Measurements from ENCODE around the gene SECTM1. TPM values are rescaled to one million over a fixed set of nuclear protein-coding genes. Genes with fewer than 3 reads are reported as not detected.

The SECTM1 gene
- total and polyA plus RNA-seq, 9 of the 15 experiments (the other 6 are each of a cell fraction or from before 2014, with no cell fraction given) = 0.11 to 0.46 (median 0.18) TPM; not detected in 6

DNA sequence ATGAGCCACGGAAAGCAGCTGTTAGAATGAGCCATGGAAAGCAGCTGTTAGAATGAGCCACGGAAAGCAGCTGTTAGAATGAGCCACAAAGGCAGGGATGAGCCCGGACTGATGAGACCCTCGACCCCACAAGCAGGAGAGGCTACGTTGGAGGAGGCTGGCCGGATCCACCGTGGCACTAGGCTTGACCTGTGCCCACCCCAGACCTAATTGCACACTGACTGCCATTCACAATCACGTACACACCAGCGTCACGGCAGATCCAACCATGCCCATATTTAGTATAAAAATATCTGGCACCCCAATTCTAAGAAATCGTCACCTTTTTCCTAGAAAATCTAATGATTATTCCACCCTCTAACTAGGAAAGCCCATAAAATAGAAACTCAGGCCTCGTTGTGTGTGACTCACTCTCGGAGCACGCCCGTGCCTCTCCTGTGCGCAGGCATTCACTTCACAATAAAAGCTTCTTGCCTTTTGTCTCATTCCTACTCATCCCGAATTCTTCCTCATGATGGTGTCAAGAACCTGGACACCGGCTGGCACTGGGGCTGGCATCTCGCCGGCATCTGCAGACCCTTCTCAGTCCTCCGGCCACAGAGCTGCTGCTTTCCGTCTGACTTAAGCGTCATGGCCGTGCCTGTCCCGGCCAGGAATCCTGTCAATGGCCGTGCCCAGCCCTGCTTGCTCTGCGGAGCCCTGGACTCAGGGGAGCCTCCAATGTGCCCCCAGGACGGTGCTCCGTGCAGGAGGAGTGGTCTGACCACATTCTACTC lies 5.5 kb upstream of the SECTM1 start (continued):
- TF ChIP-seq, protein P1, sequence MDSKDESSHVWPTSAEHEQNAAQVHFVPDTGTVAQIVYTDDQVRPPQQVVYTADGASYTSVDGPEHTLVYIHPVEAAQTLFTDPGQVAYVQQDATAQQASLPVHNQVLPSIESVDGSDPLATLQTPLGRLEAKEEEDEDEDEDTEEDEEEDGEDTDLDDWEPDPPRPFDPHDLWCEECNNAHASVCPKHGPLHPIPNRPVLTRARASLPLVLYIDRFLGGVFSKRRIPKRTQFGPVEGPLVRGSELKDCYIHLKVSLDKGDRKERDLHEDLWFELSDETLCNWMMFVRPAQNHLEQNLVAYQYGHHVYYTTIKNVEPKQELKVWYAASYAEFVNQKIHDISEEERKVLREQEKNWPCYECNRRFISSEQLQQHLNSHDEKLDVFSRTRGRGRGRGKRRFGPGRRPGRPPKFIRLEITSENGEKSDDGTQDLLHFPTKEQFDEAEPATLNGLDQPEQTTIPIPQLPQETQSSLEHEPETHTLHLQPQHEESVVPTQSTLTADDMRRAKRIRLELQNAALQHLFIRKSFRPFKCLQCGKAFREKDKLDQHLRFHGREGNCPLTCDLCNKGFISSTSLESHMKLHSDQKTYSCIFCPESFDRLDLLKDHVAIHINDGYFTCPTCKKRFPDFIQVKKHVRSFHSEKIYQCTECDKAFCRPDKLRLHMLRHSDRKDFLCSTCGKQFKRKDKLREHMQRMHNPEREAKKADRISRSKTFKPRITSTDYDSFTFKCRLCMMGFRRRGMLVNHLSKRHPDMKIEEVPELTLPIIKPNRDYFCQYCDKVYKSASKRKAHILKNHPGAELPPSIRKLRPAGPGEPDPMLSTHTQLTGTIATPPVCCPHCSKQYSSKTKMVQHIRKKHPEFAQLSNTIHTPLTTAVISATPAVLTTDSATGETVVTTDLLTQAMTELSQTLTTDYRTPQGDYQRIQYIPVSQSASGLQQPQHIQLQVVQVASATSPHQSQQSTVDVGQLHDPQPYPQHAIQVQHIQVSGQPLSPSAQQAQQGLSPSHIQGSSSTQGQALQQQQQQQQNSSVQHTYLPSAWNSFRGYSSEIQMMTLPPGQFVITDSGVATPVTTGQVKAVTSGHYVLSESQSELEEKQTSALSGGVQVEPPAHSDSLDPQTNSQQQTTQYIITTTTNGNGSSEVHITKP (IDR thresholded peaks at IDR 0.05; ENCODE audit: partially characterized antibody) = peak; percentile 56
- TF ChIP-seq ARID1B (IDR thresholded peaks at IDR 0.05) = peak; percentile 71
- peak; percentile 70; the same call in 1 of the 2 replicates for TF ChIP-seq LEF1 (IDR thresholded peaks at IDR 0.05)
- TF ChIP-seq, protein P2, sequence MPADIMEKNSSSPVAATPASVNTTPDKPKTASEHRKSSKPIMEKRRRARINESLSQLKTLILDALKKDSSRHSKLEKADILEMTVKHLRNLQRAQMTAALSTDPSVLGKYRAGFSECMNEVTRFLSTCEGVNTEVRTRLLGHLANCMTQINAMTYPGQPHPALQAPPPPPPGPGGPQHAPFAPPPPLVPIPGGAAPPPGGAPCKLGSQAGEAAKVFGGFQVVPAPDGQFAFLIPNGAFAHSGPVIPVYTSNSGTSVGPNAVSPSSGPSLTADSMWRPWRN (IDR thresholded peaks at IDR 0.05; ENCODE audit: low read depth) = 0 out of 2 replicates have a peak, but pooled peaks have one; percentile 56
- TF ChIP-seq, protein P3, sequence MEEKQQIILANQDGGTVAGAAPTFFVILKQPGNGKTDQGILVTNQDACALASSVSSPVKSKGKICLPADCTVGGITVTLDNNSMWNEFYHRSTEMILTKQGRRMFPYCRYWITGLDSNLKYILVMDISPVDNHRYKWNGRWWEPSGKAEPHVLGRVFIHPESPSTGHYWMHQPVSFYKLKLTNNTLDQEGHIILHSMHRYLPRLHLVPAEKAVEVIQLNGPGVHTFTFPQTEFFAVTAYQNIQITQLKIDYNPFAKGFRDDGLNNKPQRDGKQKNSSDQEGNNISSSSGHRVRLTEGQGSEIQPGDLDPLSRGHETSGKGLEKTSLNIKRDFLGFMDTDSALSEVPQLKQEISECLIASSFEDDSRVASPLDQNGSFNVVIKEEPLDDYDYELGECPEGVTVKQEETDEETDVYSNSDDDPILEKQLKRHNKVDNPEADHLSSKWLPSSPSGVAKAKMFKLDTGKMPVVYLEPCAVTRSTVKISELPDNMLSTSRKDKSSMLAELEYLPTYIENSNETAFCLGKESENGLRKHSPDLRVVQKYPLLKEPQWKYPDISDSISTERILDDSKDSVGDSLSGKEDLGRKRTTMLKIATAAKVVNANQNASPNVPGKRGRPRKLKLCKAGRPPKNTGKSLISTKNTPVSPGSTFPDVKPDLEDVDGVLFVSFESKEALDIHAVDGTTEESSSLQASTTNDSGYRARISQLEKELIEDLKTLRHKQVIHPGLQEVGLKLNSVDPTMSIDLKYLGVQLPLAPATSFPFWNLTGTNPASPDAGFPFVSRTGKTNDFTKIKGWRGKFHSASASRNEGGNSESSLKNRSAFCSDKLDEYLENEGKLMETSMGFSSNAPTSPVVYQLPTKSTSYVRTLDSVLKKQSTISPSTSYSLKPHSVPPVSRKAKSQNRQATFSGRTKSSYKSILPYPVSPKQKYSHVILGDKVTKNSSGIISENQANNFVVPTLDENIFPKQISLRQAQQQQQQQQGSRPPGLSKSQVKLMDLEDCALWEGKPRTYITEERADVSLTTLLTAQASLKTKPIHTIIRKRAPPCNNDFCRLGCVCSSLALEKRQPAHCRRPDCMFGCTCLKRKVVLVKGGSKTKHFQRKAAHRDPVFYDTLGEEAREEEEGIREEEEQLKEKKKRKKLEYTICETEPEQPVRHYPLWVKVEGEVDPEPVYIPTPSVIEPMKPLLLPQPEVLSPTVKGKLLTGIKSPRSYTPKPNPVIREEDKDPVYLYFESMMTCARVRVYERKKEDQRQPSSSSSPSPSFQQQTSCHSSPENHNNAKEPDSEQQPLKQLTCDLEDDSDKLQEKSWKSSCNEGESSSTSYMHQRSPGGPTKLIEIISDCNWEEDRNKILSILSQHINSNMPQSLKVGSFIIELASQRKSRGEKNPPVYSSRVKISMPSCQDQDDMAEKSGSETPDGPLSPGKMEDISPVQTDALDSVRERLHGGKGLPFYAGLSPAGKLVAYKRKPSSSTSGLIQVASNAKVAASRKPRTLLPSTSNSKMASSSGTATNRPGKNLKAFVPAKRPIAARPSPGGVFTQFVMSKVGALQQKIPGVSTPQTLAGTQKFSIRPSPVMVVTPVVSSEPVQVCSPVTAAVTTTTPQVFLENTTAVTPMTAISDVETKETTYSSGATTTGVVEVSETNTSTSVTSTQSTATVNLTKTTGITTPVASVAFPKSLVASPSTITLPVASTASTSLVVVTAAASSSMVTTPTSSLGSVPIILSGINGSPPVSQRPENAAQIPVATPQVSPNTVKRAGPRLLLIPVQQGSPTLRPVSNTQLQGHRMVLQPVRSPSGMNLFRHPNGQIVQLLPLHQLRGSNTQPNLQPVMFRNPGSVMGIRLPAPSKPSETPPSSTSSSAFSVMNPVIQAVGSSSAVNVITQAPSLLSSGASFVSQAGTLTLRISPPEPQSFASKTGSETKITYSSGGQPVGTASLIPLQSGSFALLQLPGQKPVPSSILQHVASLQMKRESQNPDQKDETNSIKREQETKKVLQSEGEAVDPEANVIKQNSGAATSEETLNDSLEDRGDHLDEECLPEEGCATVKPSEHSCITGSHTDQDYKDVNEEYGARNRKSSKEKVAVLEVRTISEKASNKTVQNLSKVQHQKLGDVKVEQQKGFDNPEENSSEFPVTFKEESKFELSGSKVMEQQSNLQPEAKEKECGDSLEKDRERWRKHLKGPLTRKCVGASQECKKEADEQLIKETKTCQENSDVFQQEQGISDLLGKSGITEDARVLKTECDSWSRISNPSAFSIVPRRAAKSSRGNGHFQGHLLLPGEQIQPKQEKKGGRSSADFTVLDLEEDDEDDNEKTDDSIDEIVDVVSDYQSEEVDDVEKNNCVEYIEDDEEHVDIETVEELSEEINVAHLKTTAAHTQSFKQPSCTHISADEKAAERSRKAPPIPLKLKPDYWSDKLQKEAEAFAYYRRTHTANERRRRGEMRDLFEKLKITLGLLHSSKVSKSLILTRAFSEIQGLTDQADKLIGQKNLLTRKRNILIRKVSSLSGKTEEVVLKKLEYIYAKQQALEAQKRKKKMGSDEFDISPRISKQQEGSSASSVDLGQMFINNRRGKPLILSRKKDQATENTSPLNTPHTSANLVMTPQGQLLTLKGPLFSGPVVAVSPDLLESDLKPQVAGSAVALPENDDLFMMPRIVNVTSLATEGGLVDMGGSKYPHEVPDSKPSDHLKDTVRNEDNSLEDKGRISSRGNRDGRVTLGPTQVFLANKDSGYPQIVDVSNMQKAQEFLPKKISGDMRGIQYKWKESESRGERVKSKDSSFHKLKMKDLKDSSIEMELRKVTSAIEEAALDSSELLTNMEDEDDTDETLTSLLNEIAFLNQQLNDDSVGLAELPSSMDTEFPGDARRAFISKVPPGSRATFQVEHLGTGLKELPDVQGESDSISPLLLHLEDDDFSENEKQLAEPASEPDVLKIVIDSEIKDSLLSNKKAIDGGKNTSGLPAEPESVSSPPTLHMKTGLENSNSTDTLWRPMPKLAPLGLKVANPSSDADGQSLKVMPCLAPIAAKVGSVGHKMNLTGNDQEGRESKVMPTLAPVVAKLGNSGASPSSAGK (IDR thresholded peaks at IDR 0.05) = peak; percentile 86
- TF ChIP-seq, protein P4, sequence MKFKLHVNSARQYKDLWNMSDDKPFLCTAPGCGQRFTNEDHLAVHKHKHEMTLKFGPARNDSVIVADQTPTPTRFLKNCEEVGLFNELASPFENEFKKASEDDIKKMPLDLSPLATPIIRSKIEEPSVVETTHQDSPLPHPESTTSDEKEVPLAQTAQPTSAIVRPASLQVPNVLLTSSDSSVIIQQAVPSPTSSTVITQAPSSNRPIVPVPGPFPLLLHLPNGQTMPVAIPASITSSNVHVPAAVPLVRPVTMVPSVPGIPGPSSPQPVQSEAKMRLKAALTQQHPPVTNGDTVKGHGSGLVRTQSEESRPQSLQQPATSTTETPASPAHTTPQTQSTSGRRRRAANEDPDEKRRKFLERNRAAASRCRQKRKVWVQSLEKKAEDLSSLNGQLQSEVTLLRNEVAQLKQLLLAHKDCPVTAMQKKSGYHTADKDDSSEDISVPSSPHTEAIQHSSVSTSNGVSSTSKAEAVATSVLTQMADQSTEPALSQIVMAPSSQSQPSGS (CRISPR knock-in tag; IDR thresholded peaks at IDR 0.05) = no peak
- no peak for TF ChIP-seq ZNF586 (CRISPR knock-in tag; conservative IDR thresholded peaks at IDR 0.05)
- no peak for TF ChIP-seq CEBPB (tag; IDR thresholded peaks at IDR 0.05)
- no peak for TF ChIP-seq BDP1 (IDR thresholded peaks at IDR 0.05; ENCODE audit: insufficient read depth, insufficient read length)
- no peak for TF ChIP-seq ZNF354B (CRISPR knock-in tag; IDR thresholded peaks at IDR 0.05)
